Sigmoid colon (tissue), 7 donors: ENCODE measurements around the gene PCID2. TPM values are rescaled to one million over a fixed set of nuclear protein-coding genes. Genes with fewer than 3 reads are reported as not detected.
"Not testable (repeated sequence)": the region's sequence is repeated elsewhere in the genome, so short reads cannot be mapped to it uniquely, and the experiment has no call there.

Source experiments
- DNase-seq: peaks from one replicate; pipeline ENCODE4 v3.0.0-alpha.2; 2019
- H3K27ac ChIP-seq, 4 donors: fragments of 200-600 bp; sonication (generic); one replicate each; pipeline ENCODE4 v1.5.1; 2016 to 2019; ENCODE audit warnings: mild to moderate bottlenecking in 1 of 4
- H3K27me3 ChIP-seq, 3 donors: fragments of 200-600 bp; sonication (generic); one replicate each; pipeline ENCODE4 v1.5.1; 2019; ENCODE audit warnings: mild to moderate bottlenecking in 1 of 3
- H3K36me3 ChIP-seq, 4 donors: fragments of 200-600 bp; sonication (generic); one replicate each; pipeline ENCODE4 v1.5.1; 2016 to 2019
- H3K4me1 ChIP-seq, 4 donors: fragments of 200-600 bp; sonication (generic); one replicate each; pipeline ENCODE4 v1.5.1; 2017 to 2019
- H3K4me3 ChIP-seq, 4 donors: fragments of 200-600 bp; sonication (generic); one replicate each; pipeline ENCODE4 v1.5.1; 2017 to 2019; ENCODE audit warnings: mild to moderate bottlenecking in 2 of 4, moderate library complexity in 1 of 4
- H3K9me3 ChIP-seq, 4 donors: fragments of 200-600 bp in 3 of 4; sonication (generic) in 3 of 4; one replicate each; pipeline versions ENCODE4 v1.5.1 to v1.6.1; 2013 to 2019
- EP300 ChIP-seq, 4 donors: sonication (generic); formaldehyde crosslinking; IDR thresholded peaks; one replicate each; pipeline ENCODE4 v1.6.1; 2017; ENCODE audit warnings: antibody characterized with exemption in 4 of 4
- POLR2A ChIP-seq, 2 donors: fragments of 450-650 bp; IDR thresholded peaks; one replicate each; pipeline ENCODE4 v1.6.1; 2016; ENCODE audit warnings: antibody characterized with exemption in 2 of 2, mild to moderate bottlenecking in 2 of 2, moderate library complexity in 2 of 2
- POLR2AphosphoS5 ChIP-seq, 4 donors: sonication (generic); formaldehyde crosslinking; IDR thresholded peaks; one replicate each; pipeline ENCODE4 v1.6.1; 2017; ENCODE audit warnings: antibody characterized with exemption in 4 of 4
- WGBS, 2 donors: extraction: QIAGEN DNeasy Blood & Tissue Kit; methylation state at CpG; one replicate each; pipeline ENCODE4 v1.1.7; 2013; 5-methylcytosine and 5-hydroxymethylcytosine counted together
- intact Hi-C: fragments of 100-400 bp; cut with DNase I; formaldehyde crosslinking; loops from one replicate; pipeline ENCODE4 v1.15.1; 2023
- polyA plus RNA-seq, 3 donors: library from polyadenylated mRNA; stranded (reverse); fragments of 200-250 nt; gene quantifications; one replicate each; pipeline ENCODE4 v1.2.3, GENCODE V29; 2013
- total RNA-seq, 4 donors: library from RNA; depleted of rRNA; stranded (reverse); fragments of >200 nt; gene quantifications; one replicate each; pipeline ENCODE4 v1.1.0, GENCODE V29; 2016
- TF ChIP-seq, protein P1 (sequence below), 4 experiments: fragments of 450-650 bp in 3 of 4; fragments of 200-600 bp in 1 of 4; IDR thresholded peaks; one replicate each; pipeline ENCODE4 v1.5.1; 2016 to 2019; ENCODE audit warnings: antibody characterized with exemption in 4 of 4, mild to moderate bottlenecking in 3 of 4, moderate library complexity in 2 of 4
- donor health status: healthy with polysubstance abuse.
- donor health status: Bipolar disorder and iron deficiency.
- donor health status: healthy.

Gene PCID2
- total and polyA plus RNA-seq, 7 donors = 18.0 to 70.9 (median 44.1) TPM

DNA sequence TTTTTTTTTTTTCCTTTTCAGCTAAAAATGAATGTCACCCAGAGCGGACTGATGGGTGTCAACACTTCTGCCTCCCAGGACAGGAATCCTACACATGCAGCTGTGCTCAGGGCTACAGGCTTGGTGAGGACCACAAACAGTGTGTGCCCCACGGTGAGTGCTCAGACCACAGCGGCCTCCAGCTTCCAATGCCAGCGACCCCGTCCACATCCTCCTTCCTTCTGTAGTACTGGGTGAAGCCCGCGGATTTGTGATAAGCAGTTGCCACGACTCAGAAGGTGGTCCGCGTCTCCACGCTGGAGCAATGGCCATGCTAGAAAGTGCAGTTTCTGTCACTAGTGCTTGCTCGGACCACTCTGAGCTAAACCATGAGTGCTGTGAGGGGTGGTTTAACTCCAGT, 44.0 kb downstream of the PCID2 start:
- Histone ChIP-seq H3K4me1 (peaks cover 0 to 2% (median 0%) of the 10 kb centered on the region in 4 donors), H3K27me3 (peaks cover 5 to 27% (median 8%) of the 10 kb centered on the region in 3 donors), H3K9me3 (no peaks in the 10 kb centered on the region), H3K36me3 (peaks cover 0 to 2% (median 0%) of the 10 kb centered on the region in 4 donors), H3K27ac (no peak overlapping the region), H3K4me3 (no peak overlapping the region)
- WGBS, 2 donors = 70 to 87% methylated on average over 12 of the region's 12 CpGs
- DNase-seq = no peak
- intact Hi-C loops = no loop called here
- TF ChIP-seq, protein P1, sequence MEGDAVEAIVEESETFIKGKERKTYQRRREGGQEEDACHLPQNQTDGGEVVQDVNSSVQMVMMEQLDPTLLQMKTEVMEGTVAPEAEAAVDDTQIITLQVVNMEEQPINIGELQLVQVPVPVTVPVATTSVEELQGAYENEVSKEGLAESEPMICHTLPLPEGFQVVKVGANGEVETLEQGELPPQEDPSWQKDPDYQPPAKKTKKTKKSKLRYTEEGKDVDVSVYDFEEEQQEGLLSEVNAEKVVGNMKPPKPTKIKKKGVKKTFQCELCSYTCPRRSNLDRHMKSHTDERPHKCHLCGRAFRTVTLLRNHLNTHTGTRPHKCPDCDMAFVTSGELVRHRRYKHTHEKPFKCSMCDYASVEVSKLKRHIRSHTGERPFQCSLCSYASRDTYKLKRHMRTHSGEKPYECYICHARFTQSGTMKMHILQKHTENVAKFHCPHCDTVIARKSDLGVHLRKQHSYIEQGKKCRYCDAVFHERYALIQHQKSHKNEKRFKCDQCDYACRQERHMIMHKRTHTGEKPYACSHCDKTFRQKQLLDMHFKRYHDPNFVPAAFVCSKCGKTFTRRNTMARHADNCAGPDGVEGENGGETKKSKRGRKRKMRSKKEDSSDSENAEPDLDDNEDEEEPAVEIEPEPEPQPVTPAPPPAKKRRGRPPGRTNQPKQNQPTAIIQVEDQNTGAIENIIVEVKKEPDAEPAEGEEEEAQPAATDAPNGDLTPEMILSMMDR (IDR thresholded peaks at IDR 0.05) = no peak
- TF ChIP-seq POLR2A (IDR thresholded peaks at IDR 0.05) = no peak
- TF ChIP-seq POLR2AphosphoS5 (IDR thresholded peaks at IDR 0.05) = no peak
- no peak for TF ChIP-seq EP300 (IDR thresholded peaks at IDR 0.05)

DNA sequence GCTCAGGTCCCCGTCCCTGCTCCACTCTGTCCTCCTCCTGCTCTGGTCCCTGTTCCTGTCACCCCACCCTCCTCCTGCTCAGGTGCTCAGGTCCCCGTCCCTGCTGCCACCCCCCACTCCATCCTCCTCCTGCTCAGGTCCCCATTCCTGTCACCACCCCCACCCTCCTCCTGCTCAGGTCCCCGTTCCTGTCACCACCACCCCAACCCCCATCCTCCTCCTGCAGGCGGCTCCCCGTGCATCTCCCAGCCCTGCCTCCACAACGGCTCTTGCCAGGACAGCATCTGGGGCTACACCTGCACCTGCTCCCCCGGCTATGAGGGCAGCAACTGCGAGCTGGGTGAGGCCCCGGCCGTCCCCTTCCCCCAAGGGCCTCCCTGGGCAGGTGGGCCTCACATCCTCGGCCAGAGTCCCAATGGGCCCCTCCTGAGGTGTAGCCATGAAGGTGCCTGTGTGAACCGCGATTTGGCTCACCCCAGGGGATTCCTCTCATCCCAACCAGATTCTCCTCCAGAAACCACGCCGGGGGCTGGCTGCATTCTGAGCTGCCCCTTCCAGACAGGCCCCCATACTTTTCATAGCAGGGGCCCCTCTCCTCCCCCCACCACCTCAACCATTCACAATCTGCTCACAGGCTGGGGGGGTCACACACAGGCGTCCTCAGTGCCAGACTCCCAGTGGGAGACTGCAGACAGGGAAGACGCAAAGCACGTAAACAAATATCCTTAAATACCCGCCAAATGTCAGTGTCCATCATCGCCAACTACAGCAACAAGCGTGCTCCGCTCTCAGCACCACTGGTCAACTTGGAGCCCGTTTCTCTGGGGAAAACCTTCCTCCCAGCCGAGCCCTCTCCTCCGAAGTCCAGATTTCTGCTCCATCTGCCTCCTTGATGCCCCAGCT, 45.4 kb downstream of the PCID2 start:
- H3K4me1 ChIP-seq = peaks cover 0 to 2% (median 0%) of the 10 kb centered on the region in 4 donors
- intact Hi-C loops = no loop called here
- 28 to 38% methylated on average over 25 of the region's 25 CpGs for WGBS, 2 donors

GRCh38 chr13:113161975-113162374, 46.5 kb downstream of the PCID2 start:
- intact Hi-C loops, H3K36me3 ChIP-seq, DNase-seq, H3K27ac ChIP-seq, H3K4me3 ChIP-seq, H3K9me3 ChIP-seq, H3K4me1 ChIP-seq: not testable (repeated sequence)
- WGBS, 2 donors = 12 to 23% methylated on average over 11 to 12 of the region's 13 CpGs
- H3K27me3 ChIP-seq = peaks cover 5 to 27% (median 8%) of the 10 kb centered on the region in 3 donors

More for the DNA sequence above, 45.4 kb downstream of the PCID2 start:
- Histone ChIP-seq H3K9me3 (no peaks in the 10 kb centered on the region), H3K27ac (no peak overlapping the region), H3K36me3 (no peaks in the 10 kb centered on the region), H3K27me3 (peaks cover 5 to 27% (median 8%) of the 10 kb centered on the region in 3 donors), H3K4me3 (no peak overlapping the region)
- no peak for DNase-seq
- TF ChIP-seq, protein P1 (IDR thresholded peaks at IDR 0.05) = no peak
- TF ChIP-seq POLR2A (IDR thresholded peaks at IDR 0.05) (no peak), POLR2AphosphoS5 (IDR thresholded peaks at IDR 0.05) (no peak), EP300 (IDR thresholded peaks at IDR 0.05) (no peak)

- H3K36me3 ChIP-seq = no peaks in the 10 kb centered on the region
- TF ChIP-seq, protein P1 (IDR thresholded peaks at IDR 0.05) = no peak
- no peak for TF ChIP-seq POLR2AphosphoS5 (IDR thresholded peaks at IDR 0.05)
- TF ChIP-seq POLR2A (IDR thresholded peaks at IDR 0.05) = no peak
- TF ChIP-seq EP300 (IDR thresholded peaks at IDR 0.05) = no peak
- no peak overlapping the region for H3K27ac ChIP-seq
- H3K27me3 ChIP-seq = peaks cover 5 to 27% (median 8%) of the 10 kb centered on the region in 3 donors
- H3K9me3 ChIP-seq = no peaks in the 10 kb centered on the region
- intact Hi-C loops = no loop called here
- H3K4me1 ChIP-seq = peaks cover 0 to 2% (median 0%) of the 10 kb centered on the region in 4 donors
- 42 to 45% methylated on average over 16 of the region's 16 CpGs for WGBS, 2 donors
- H3K4me3 ChIP-seq = no peak overlapping the region
- DNase-seq = no peak
These were observed 47.0 kb downstream of the PCID2 start for GRCh38 chr13:113161433-113161832.

DNA sequence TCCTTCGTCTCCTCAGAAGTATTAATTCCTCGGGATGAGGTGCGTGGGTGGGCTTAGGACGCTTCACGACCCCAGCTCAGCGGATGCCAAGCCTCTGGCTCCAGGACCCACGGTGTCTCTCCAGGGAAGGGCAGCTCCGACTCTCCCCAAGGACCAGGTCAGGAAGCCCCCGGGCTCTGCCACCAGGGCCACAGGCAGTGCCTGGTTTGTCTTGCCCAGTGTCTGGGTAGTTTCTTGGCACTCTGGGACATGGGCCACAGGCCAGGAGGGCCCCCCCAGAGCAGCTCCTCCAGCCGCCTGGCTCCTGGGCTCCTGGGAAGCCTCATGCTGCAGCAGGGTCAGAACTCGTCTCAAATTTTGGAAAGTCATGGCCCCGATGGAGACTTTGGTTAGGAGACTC, 47.5 kb downstream of the PCID2 start:
- no peak for TF ChIP-seq POLR2AphosphoS5 (IDR thresholded peaks at IDR 0.05)
- no peak for TF ChIP-seq EP300 (IDR thresholded peaks at IDR 0.05)
- TF ChIP-seq, protein P1 (IDR thresholded peaks at IDR 0.05) = no peak
- TF ChIP-seq POLR2A (IDR thresholded peaks at IDR 0.05) = no peak

More for the DNA sequence above, 47.5 kb downstream of the PCID2 start:
- Histone ChIP-seq H3K27me3 (peaks cover 5 to 27% (median 8%) of the 10 kb centered on the region in 3 donors), H3K4me1 (peaks cover 0 to 2% (median 0%) of the 10 kb centered on the region in 4 donors), H3K4me3 (no peak overlapping the region), H3K9me3 (peaks cover 0 to under 1% (median 0%) of the 10 kb centered on the region in 4 donors), H3K36me3 (no peaks in the 10 kb centered on the region), H3K27ac (no peak overlapping the region)
- intact Hi-C loops = no loop called here
- no peak for DNase-seq
- 76 to 77% methylated on average over 12 of the region's 12 CpGs for whole genome bisulfite sequencing, 2 donors
